ENCODE measurements around the gene USP47.

USP47 gene, protein sequence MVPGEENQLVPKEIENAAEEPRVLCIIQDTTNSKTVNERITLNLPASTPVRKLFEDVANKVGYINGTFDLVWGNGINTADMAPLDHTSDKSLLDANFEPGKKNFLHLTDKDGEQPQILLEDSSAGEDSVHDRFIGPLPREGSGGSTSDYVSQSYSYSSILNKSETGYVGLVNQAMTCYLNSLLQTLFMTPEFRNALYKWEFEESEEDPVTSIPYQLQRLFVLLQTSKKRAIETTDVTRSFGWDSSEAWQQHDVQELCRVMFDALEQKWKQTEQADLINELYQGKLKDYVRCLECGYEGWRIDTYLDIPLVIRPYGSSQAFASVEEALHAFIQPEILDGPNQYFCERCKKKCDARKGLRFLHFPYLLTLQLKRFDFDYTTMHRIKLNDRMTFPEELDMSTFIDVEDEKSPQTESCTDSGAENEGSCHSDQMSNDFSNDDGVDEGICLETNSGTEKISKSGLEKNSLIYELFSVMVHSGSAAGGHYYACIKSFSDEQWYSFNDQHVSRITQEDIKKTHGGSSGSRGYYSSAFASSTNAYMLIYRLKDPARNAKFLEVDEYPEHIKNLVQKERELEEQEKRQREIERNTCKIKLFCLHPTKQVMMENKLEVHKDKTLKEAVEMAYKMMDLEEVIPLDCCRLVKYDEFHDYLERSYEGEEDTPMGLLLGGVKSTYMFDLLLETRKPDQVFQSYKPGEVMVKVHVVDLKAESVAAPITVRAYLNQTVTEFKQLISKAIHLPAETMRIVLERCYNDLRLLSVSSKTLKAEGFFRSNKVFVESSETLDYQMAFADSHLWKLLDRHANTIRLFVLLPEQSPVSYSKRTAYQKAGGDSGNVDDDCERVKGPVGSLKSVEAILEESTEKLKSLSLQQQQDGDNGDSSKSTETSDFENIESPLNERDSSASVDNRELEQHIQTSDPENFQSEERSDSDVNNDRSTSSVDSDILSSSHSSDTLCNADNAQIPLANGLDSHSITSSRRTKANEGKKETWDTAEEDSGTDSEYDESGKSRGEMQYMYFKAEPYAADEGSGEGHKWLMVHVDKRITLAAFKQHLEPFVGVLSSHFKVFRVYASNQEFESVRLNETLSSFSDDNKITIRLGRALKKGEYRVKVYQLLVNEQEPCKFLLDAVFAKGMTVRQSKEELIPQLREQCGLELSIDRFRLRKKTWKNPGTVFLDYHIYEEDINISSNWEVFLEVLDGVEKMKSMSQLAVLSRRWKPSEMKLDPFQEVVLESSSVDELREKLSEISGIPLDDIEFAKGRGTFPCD (N-terminal part only)

DNA sequence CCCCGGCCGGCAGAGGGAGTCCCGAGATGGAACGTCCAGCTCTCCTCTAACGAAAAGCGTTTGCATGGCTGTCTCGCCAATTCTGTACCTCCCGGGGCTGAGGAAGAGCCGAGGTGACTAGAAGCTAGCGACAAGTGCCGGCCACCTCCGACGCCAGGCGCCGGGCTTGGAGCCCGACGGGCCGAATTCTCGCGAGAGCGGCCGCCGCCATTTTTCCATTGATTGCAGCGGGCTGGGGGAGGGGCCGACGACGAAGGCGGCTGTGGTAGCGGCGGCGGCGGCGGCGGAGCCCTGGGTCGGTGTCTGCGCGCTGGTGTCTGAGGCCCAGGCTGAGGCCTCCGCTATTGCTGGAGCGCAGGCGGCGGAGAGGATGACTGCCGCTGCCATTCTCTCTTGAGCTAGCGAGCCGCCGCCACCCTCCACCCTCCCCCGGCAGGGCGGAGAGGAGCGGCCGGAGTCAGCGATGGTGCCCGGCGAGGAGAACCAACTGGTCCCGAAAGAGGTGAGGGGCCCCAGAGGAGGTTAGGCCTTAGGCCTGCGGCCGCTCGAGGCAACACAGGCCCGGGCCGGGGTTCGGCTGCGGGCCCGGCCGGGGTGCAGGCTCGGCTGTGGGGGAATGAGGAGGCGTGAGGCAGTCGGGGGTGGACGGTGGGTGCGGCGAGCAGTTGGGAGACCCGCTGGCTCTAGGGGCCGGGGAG, at the start of gene USP47:
Gene USP47, plus strand, starts transcription at position 250 of the 698 bp plus-strand sequence. Its CDS starts 214 bp downstream, at position 464.
- peak in 1 of 2 experiments; percentile 47 for DNase-seq

DNA sequence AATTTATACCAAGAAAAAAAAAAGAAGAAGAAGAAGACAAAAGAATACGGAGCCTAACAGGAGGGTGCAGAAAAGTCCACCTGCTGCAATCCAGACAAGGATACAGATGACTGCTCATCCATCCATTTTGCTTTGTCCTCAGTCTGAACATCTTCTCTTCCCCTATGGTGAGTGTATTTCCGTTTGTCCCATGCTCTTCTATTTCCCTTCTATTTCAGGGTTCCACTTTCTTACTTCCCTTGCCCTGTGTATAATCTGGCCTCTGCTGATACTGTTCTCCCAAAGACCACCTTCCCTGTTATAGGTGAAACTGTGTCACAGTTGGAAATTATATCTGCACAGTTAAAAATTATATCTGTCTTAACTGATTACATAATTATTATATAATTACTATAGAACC, 48.7 kb upstream of the USP47 start:
- DNase-seq = no peak

DNA sequence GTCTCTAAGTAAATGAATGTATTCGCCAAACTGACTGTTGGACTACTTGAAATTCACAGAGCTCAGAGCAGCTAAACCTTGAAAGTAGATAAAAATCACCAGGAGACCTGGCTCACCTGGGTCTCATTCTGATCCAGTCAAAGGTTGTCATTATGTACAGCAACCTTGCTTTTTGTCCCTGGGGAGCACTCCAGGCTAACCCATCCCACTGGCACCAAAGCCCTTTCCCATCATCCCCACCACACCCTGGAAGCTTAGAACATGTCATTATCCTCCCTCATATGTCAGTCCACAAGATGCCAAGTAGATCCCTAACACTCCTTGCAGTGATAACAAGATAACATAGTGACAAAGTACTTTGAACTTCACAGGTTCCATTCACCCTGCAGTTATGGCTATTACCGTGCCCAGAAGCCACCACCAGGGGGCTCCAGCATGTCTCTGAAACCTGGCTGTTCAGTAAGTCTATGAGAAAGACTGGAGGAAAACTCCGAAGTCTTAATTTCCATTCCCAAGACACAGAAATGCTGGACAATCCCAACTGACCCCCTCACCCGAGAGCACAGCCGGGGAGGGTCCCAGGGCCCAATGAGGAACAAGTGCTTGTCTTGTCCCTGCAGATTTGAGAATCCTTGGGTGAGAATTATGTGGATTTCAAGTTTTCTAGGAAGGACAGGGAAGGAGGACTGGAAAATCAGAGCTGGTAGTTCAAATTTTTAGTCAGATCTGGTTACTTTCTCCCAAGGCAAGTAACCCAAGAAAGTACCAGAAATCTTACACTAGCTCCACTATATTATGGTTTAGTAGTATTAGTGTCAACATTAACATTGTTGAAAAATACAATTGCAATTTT, 43.0 kb upstream of the USP47 start:
- no peak for DNase-seq

DNA sequence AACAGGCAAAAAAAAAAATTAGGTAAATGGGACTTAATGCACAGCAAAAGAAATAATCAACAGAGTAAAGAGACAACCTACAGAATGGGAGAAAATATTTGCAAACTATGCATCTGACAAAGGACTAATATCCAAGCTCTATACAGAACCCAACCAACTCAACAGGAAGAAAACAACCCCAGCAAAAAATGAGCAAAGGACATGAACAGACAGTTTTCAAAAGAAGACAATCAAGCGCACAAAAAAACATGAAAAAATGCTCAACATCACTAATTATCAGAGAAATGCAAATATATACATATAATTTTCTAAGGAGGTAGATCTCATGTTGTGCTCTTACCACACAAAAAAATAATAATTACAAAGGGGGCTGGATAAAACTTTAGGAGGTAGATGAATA, 36.5 kb upstream of the USP47 start:
- no peak for DNase-seq

DNA sequence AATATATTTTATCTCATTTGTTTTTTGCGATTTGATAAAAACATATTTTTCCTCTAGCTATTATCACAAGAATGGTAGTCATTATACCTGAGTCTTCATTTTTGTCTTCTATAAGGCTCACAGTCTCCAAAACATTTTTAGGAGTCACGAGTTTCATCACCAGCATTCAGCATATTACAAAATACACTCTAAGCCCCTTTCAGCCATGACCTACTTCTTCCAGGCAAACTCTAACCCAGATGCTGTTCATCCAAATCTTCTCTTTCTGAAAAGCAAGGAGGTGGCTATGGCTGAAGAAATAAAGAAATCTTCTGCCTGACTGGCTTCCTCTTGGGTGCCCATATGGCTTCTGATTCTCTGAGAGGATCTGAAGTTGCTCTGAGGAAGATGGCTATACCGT, 35.7 kb upstream of the USP47 start:
- no peak for DNase-seq

DNA sequence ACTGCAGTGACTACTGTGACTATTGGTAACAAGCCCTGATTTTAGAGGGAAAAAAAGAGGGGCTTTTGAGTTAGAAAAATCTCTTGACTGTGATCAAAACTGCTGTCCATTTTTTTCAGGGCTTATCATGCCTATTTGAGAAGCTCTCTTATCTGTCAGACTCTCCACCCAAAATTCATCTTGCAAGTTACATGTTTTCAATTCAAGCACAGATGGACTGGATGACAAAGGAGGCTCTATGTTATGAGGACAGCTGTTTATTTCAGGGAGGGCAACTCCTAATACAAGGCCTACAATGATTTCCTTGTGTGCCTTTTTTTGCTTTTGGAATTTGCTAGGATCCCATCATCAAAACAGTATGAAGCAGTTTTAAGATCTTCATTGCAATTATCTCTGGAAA, 35.2 kb upstream of the USP47 start:
- no peak for DNase-seq

DNA sequence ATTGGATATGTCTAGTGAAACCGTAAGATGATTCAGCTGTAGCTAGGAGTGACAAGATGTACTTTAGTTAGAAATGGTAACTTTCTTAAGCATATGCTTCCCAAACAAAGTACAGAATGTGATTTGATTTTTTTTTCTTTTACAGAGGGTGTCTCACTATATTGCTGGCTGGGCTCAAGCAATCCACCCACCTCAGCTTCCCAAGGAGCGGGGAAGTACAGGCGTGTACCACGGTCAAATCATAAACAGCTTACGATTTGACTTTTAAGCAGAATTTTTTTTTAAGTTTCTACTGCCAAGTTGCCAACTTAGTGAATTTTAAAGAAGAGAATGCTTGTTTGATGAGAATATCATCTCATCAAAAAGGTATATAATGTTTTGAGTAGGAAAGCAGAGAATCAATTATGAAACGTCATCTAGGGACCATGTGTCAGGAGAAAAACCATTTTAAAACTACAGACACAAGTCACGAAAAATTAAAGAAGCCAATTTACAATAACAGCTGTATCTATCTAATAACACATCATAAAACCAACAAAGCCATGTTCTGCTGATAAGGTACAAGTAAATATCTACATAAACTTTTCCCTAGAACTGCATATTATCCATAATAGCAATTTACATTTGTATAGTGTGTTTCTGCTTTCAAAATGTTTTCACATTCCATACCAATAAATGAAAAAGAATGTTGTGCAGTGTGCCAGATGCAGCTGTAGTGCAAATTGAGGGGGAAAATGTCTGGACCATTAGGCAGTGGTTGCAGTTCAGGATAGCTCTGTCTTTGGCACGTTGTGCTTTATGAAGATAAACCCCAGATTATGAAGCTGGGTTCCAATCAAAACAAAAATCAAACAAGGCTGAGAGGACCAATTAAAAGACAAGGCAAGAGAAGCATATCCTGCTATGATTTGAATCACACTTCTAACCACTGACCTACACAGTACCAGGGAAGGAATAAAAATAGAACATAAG, 33.7 kb upstream of the USP47 start:
- no peak for DNase-seq

DNA sequence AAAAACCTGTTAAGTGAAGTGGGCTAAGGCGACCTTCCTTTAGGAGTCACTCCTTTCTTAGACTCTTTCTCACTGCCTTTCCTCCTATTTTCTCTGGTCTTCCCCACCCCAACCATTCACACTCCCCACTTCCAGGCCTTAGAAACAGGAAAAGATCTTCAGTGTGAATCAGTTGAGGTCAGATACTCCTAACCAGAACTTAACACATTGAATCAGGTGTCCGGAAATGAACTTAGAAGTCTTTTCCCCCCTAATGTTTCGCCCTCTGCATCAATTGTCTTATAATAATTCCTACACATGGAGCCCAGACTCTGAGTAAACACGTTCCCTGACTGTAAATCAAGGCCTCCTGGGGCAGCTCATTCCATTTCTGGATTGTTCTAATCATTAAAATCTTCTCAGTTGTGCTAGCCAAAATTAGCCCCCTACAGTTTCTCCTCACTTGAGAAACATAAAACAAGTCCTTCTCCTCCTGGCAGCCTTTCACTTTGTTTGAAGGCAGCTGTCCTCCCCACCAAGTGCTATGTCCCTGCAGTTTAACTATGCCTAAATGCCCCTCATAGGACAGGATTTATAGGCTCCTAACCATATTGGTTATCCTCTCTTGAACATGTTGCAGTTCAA, 32.7 kb upstream of the USP47 start:
- no peak for DNase-seq

DNA sequence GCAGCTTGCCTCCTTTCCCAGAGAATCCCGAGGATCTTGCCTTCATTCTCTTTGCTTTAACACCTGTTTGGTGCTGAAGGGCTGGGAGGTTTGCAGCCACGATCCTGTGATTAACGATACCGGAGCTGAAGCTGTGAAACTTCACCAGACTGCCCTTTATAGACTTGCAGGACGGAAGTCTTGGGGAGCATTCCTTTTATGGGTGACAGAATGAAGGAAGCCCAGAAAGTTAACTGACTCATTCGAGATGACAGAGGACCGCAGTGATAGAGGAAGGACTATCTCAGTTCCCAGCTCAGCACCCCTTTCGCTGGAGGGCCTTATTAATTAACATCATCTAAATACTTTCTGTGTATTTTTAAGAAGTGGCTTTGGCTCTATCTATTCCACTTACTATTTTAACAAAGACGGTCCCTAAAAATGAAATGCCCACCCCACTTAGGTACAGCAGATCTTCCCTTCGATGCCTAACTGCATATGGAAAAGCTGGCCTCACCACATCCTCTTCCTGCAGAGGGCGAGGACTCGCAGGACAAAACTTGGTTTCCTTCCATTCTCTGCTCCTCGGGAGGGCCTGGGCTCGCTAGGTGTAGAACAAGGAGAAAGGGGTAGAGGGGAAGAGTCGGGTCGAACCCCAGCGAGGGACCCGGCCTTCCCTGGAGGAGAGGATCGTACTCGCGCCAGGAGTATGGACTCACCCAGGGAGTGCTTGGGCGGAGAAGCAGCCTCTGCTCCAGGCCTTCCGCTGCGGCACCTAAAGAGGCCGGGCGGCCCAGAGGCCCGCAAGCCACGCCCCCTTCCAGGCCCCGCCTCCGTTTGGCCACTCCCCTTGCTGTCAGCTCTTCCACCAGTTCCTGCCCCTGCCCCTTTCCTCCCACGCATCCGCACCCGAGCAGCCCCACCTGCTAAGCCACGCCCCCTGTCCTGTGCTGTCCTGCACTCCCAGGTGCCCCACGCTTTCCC, 30.7 kb upstream of the USP47 start:
- DNase-seq = no peak

DNA sequence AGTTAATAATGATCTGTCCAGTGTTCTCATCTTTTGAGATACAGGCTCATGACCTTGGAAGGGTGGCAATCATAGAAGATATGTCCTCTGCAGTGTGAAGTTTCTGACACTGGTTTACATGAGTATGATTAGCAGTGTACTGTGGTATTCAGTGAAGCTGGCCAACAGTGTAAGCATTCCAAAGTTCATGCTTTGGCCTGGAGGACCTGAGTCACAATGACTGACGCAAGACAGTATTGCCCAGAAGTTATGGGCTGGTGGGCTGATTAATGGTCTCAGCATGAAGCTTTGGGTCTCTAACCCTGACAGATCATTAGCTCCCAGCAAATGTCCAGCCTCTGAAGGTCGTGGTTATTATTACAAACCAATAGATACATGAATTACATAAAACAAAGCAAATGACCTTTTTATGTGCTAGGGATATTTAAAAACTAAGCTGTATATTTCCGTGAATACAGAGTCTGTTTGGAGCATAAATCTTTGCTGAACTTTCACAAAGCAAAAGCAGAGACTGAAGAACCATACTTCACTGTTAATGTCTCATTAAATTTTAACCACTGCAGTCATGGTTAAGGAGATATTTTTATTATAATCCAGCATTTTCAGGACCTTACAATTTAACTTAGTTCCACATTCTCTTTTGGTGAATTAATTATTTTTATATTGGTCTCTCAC, 28.3 kb upstream of the USP47 start:
- no peak for DNase-seq

DNA sequence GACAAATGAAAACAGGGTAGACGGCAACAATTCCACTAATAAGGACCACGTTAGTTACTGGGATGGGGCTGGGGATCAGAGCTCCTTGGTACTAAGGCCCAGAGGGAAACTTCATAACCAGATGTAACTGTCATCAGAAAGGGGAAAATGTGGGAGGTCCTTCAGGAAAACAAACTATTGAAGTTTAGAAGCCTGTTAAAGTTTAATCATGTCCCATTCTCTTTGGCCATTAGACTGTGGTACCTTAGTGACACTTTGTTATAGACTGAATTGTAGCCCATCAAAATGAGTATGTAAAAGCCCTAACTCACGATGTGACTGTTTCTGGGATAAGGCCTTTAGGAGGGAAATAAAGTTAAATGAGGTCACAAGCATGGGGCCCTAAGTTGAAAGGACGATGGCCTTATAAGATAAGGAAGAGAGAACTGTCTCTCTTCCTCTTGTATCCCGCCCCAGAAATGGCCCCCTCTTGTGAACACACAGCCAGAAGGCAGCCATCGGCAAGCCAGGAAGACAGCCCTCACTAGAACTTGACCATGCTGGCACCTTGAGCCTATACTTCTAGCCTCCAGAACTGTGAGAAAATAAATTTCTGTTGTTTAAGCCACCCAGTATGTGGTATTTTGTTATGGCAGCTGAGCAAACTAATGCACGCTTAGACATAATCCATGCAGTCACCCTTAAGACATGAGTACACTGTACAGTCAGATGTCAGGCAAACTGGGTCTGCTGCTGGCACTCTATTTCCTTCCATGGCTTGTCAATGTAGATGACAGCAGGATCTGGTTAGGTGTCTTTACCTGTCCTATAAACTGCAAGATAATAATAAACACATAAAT, 26.9 kb upstream of the USP47 start:
- DNase-seq = no peak

DNA sequence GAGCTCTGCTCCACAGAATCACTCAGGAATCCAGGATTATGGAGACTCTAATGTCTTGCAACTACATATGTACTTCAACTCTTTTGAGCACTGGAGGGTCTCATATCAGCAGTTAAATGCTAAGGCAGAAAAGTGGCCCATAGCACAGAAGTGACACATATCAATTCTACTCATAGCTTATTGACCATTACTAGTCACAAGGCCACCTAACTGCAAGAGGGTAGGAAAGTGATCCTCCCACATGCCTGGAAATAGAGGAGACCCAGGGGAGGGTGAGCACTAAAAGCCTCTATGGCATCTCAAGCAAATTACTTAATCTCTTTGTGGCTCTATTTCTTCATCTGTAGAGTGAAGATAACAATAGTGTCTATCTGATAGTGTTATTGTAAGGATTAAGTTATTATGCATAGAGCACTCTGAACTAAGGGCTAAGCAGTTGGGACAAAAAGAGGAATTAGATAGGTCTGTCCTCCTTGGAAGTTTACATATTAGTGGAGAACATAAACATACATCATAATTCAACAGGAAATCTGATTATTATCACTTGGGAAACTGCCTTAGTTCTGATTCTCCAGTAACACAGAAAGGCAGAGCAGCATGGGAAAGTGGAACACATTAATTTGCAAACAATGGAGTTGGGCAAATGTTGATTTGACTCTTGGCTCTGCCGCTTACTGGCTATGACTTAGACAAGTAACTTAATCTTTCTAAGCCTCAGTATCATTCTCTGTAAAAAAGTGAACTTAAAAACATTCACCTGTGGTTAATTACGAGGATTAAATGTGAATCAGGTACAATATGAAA, 25.1 kb upstream of the USP47 start:
- DNase-seq = no peak

DNA sequence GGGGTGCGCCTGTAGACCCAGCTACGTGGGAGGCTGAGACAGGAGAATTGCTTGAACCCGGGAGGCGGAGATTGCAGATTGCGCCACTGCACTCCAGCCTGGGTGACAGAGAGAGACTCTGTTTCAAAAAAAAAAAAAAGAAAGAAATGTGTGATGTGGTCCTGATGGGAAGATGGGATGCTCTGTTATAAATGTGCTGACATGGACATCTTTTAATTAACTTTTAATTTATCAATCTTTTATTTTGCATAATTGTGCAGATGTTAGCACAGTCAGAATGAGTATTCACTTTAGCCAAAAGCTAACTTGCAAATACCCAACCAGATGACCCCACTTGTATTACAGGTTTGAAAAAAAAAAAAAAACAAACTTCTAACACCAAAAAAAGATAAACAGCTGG, 23.8 kb upstream of the USP47 start:
- no peak for DNase-seq

DNA sequence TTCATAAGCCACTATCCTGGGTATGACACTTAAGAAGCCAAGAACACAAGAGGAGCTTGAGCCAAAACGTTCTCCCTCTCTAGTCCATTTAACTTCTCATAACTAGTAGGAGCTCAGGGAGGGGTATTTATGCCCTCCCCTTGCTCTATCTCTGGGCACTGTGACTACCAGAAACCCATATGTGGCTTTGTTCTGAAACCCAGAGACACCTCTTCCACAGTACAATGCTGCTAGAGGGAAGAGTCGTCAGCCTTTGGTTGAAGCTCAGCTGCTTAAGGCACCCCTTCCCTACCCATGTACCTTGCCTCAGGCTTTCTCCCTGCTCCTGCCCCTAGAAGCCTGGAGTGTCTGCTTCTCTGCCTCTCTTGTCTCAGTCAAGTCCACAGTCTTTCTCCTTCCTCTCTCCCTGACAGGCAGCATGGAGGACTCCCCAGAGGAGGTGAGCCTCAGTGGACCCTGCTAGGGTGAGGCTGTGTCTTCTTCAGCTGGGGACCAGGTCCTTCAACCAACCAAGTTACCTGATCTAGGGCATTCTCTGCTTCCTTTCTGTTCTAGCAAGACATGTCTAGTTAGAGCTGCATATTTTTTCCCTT, 23.1 kb upstream of the USP47 start:
- no peak for DNase-seq

DNA sequence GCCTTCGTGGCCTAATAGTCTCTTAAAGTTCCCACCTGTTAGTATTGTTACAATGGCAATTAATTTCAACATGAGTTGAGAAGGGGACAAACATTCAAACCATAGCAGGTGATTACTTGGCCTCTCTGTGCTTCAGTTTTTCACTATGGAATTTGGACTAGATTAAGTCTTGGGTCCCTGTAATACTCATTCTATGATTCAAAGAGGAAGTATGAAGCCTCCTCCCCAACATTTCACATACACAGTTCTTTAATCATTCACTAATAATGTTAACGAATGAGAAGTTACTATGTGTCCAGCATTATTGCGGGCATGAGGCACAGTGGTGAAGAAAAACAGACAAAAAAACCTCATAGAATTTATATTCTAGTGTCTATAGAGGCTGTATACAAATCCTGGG, 19.9 kb upstream of the USP47 start:
- no peak for DNase-seq

DNA sequence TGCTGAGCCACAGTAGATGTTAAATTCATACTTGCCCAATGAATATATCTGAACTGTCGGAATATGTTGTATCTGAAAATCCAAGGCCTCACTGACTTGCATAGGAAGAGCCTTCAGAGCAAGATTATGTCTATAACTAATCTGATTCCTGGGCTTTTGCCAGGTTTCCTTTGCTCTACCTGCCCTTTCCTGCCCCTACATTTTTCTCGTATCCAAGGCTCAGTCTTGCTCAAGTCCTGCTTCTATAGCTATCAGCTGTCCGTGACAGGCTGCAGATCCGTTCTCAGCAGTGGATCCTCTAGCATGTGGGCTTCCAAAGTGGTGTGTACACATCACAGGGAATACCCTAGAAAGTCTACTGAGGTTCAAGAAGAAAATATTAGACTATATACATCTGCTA, 18.8 kb upstream of the USP47 start:
- DNase-seq = no peak
